GM15510 (cell line): Measurements from ENCODE around the gene RRP1B.

Experiments used
- POLR2A ChIP-seq: IDR thresholded peaks from 3 replicates; pipeline ENCODE4 v1.6.1; 2011; ENCODE audit warnings: borderline replicate concordance; ENCODE audit not compliant: insufficient read length; ENCODE audit errors: extremely low read depth

Gene RRP1B

DNA sequence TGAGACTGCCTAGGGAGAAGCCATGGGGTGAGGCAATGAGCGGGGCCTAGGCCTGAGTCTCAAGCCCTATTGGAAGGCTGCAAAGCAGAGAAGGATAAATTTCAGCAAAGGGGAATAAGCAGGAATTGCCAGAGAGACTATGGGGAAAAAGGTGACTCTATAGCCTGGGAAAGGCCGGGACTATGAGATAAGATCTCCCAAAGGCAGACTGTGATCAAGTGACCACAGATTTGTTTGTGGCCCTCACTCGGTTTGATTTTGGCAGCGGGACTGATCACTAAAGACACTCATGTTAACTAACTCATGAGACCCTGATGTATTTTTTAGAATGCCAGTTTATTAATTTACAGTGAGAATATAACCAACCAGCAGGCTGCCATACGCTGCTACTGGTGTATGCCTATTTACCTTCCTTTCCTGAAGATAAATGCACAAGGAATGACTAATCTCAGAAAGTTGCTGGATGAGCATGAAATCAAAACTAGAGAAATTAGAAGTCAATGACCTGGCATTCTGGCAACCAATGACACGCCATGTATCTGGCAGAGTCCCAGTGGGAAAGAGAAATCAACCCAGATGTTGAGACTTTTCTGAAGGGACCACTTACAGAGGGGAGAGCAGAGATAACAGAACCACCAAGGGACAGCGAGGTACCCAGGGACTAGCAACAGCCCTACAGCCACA, 4.4 kb upstream of the RRP1B start:
- TF ChIP-seq POLR2A, result no peak

DNA sequence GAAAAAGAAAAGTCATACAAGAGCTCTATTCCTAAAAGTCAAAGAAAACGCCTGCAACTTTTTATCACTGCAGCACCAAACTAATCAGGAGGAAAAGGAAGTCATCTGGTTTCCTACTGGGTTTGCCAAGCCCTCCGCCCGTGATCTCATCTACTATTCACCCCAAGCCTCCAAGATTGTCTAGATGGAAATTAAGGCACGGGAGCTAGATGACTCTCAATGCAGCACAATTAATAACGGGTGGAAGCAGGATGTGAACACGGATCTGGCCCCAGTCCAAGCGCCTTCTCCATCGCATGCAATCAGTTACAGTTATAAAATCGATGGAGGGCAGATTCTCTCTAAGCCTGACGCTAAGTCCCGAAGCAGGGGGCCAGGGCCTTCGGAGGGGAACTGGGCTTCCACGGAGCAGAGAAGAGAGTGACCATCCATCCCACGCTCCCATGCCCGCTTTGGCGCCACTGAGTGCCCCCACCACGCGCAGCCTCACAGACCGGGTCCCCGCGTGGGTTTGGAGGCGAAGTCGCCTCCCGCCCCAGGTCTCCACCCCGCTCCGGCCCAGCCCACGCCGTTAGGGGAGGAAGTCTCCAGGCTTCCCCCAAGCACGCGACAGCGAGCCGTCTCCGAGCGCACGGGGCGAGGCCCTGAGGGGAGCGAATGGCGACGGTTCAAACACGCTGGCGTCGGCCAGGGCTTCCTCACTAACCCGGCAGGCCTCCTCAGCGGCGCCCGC, 1.8 kb upstream of the RRP1B start:
- no peak for TF ChIP-seq POLR2A

DNA sequence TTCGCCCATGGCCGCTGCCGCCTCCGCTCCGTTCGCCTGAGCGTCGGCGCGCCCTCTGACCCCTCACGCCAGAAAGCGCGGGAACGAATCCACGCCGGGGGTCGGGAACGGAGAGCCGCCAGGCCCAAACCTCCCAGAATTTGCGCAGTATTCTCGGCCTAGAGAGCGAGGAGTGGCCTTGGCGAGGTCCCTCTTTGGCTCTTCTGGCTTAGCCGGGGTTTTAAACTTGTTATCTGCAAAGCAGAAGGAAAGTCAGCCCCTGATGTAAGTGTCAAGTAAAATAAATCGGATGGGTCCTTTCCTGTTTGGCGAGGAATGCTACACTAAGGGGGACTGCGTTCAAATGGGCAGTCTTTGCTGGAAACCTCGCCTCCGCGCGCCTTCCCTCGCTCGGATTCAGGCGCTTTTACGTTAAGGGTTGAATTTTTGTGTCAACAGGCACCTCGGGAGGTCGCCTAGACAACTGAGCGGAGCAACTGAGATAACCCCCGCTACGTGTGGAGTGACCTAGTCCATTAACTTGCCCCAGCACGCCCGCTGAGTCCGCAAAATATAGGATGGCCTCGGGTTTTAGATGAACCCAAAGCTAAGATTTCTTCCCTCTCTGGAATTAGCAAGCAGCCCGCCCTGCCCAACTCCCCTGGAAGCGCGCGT, 1.1 kb upstream of the RRP1B start:
- TF ChIP-seq POLR2A, result no peak

DNA sequence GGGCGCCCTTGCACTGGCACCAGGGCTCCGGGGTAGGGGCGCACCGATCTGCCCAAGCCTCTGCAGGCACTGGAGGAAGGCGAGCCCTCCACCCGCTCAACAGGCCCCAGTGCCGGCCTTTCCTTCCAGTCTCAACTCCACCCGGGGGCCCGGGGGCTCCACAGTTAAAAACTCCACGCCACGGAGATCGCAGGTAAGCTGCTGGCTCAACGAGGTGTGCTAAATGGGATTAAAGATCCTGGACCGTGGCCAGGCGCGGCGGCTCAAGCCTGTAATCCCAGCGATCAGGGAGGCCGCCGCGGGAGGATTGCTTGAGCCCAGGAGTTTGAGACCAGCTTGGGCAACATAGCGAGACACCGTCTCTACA, 608 bp upstream of the RRP1B start:
- TF ChIP-seq POLR2A, result no peak

DNA sequence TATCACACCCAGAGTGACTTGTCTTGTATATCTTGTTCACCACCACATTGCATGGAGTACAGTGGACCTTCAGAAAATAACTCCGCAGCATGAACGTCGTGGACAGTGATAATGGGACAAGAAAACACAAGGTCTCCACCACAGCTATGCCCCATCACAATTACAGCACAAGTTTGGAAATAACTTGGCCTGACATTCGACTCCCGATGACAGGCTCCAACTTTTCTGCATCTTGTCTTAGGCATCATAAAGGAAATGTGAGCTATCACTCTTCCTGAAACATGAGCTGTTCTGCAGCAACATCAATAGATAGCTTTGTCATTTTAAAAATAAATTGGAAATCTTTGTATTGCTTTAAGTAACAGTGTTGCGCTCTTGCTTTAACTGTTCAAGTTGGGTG, 2.9 kb downstream of the RRP1B start:
- no peak for TF ChIP-seq POLR2A

DNA sequence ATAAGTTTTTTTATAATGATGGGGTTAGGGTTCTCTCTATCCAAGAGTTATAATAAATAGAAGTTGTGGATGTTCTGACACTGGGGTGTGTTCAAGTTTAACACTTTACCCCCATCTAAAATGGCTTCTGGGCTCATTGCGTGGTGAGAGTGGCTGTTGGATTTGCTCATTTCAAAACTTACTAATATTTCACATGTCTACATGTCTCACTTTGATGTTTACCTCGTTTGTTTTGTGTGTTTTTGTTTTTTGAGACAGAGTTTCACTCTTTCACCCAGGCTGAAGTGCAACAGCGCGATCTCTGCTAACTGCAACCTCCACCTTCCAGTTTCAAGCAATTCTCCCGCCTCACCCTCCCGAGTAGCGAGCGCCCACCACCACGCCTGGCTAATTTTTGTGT, 3.7 kb downstream of the RRP1B start:
- no peak for TF ChIP-seq POLR2A

DNA sequence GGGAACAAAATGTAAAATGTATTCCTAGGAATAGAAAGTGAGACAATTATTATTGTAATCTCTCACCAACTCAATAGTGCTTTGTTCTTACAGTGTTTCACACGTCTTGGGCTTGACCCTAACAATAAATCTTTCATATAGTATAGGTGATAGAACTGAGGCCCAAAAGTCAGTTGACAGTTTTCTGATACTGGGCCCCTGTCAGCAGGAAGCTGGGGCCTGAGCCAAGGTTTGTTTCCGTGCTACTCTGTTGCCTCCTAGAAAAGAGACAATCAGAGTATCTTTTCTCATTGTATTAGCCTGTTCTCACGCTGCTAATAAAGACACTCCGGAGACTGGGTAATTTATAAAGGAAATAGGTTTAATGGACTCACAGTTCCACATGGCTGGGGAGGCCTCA, 5.0 kb downstream of the RRP1B start:
- no peak for TF ChIP-seq POLR2A

DNA sequence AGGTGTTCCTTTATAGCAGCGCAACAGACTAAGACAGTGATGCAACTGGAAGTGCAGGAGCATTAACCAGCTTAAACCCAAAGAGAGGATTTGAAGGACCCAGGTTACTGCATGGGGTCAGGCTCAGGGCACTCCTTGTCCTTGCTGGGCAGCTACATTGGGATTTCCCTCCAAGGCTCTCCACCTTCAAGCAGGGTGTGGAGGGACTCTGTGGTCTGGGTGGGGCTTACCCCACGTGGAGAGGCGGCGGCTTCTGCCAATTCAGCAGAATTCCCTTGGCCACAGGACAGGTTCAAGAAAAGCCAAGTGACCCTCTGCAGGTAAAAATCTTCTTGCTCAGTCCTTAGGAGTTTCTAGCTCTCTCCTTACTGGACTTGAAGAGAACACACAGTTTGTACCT, 6.5 kb downstream of the RRP1B start:
- TF ChIP-seq POLR2A, result no peak

DNA sequence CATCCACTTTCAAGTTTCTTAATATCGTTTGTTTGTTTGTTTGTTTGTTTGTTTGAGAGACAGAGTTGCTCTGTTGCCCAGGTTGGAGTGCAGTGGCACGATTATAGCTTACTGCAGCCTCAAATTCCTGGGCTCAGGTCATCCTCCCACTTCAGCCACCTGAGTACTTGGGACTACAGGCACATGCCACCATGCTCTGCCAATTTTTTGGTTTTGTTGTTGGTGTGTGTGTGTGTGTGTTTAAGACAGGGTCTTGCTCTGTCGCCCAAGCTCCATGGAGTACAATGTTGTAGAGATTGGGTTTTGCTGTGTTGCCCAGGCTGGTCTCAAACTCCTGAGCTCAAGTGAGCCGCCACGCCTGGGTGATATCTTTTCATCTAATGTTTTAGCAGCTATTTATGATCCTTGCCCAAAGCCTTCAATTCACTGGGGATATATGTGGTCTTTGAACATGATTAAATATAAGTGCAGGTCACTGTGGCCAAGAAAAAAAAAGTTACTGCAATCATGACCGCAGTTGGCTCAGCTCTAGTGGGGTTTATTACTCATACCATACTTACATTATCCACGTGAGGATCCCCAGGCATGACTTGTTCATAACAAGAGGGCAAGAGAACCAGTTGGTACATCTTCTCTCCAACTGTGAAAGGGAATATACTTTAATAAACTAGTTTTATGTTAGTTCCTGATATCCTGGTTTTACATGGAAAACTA, 8.0 kb downstream of the RRP1B start:
- TF ChIP-seq POLR2A, result no peak

DNA sequence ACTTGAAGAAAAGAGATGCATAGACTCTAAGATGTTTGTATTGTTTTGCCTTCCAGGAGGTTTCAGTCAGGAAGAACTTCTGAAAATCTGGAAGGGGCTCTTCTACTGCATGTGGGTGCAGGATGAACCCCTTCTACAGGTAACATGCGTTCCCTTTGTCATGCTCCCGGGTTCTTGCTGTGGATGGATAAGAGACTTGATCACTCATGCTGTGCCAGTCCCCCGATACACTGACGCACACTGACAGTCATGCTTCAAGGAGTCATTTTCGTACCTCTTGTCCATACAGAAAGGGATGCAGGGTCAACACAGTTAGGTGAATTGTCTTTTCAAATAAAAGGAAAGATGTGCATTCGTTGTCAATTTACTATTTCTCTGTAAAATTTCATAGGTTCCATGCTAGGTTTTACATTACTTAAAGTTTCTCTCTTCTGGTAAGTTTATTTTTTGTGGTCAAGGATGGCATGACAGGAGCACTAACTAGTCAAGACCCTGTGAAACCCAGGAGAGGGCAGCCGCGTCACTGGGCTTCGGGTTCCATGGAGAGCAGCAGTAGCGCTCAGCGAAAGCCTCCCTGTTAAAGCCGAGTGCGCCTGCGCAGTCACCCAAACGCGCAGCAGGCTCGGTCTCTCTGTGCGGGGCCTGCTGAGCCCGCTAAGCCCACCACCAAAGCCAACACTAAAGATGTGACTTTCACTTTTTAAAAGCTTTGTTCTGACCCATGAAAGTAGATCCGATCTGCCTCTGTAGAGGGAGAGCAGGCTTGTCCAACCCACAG, 10.7 kb downstream of the RRP1B start:
- no peak for TF ChIP-seq POLR2A

DNA sequence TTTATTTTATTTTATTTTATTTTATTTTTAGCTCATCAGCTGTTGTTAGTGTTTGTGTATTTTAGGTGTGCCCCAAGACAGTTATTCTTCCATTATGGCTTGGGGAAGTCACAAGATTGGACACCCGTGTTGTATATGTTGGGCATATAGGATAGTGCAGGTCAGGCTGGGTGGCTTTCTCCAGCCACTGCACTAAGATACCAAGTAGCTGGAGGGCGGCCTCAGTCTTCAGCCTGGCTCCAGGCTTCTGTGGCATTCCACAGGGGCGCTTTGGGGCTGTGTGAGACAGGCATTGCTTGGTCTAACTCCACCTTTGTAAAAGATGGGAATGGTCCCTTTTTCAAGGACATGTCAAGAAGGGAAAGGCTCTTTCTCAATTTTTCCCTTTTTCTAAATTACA, 16.5 kb downstream of the RRP1B start:
- no peak for TF ChIP-seq POLR2A

DNA sequence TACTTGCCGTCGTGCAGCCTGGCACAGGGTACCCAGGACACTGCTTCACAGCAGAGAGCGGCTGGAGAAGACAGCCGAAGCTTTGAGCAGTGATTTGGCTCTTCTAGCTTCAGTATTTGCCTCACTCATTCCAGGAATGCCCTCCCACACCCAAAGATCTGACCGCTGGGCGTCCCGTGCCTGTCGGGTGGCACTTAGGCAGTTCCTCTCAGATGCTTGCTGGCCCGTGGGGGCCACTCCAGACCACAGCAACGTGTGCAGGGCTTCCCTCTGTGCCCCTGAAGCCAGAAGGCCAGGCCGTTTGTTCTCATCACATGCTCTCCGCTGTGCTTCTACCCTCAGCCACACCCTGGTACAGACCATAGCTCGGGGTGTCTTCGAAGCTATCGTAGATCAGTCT, 17.0 kb downstream of the RRP1B start:
- TF ChIP-seq POLR2A, result no peak

DNA sequence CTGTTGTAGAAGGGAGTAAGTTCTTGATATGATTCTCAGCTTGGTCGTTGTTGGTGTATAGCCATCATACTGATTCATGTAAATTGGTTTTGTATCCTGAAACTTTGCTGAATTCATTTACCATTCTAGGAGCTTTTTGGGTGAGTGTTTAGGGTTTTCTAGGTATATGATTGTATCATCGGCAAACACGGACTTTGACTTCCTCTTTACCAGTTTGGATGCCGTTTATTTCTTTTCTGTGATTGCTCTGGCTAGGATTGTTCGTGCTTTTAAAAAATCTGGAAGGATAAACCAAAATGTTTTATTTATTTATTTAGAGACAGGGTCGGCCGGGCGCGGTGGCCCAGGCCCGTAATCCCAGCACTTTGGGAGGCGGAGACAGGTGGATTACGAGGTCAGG, 20.6 kb downstream of the RRP1B start:
- TF ChIP-seq POLR2A, result no peak

DNA sequence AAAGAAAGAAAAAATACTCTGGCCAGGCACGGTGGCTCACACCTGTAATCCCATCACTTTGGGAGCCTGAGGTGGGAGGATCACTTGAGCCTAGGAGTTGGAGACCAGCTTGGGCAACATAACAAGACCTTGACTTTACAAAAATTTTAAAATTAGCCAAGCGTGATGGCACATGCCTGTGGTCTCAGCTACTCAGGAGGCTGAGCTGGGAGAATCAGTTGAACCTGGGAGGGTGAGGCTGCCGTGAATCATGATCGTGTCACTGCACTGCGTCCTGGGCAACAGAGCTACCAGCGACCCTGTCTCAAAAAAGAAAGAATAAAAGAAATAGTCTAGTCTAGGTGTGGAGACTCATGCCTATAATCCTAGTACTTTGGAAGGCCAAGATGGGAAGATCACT, 22.3 kb downstream of the RRP1B start:
- TF ChIP-seq POLR2A, result no peak

DNA sequence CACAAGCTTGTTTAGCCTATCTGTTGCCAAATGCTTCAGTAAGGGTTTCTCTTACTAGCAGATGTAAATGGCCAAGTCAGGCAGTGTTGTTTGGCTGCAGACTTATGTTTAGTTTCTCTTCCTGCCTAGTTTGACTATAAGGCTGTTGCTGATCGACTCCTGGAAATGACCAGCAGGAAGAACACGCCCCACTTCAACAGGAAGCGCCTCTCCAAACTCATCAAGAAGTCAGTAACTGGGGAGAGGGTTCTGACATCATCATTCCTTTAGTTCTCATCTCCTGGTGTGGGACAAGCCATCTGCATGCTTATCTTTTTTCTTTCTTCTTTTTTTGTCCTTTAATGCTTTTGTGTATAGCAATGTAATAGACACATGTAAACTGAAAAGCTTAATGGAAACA, 25.1 kb downstream of the RRP1B start:
- TF ChIP-seq POLR2A, result no peak
